ENCODE measurements around the gene DECR2.

GRCh38 chr16:372302-372983 is 29.2 kb upstream of the DECR2 start:
- no peak for TF ChIP-seq EZH2 (IDR thresholded peaks at IDR 0.05; ENCODE audit: insufficient read depth, low read length)
- TF ChIP-seq, protein P1, sequence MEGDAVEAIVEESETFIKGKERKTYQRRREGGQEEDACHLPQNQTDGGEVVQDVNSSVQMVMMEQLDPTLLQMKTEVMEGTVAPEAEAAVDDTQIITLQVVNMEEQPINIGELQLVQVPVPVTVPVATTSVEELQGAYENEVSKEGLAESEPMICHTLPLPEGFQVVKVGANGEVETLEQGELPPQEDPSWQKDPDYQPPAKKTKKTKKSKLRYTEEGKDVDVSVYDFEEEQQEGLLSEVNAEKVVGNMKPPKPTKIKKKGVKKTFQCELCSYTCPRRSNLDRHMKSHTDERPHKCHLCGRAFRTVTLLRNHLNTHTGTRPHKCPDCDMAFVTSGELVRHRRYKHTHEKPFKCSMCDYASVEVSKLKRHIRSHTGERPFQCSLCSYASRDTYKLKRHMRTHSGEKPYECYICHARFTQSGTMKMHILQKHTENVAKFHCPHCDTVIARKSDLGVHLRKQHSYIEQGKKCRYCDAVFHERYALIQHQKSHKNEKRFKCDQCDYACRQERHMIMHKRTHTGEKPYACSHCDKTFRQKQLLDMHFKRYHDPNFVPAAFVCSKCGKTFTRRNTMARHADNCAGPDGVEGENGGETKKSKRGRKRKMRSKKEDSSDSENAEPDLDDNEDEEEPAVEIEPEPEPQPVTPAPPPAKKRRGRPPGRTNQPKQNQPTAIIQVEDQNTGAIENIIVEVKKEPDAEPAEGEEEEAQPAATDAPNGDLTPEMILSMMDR (IDR thresholded peaks at IDR 0.05; ENCODE audit: insufficient read depth, low read depth, low read length): no peak
